Neural cell (in vitro differentiated cells): Measurements from ENCODE around the gene KRTAP12-2. TPM values are rescaled to one million over a fixed set of nuclear protein-coding genes. Genes with fewer than 3 reads are reported as not detected.

Experiments used
- H2AFZ ChIP-seq: fragments of 200-600, 300-800 bp; sonication (generic), shearing (Covaris generic); 2 replicates; pipeline ENCODE4 v1.6.0; 2014; ENCODE audit warnings: low read depth, mild to moderate bottlenecking, antibody characterized with exemption, low read length, moderate library complexity
- H3F3A ChIP-seq: fragments of 200-600 bp; shearing (Covaris generic); 2 replicates; pipeline ENCODE4 v1.6.1; 2016; ENCODE audit warnings: mild to moderate bottlenecking, moderate library complexity, mixed read lengths, antibody characterized with exemption, low read length; ENCODE audit not compliant: insufficient read depth, poor library complexity, severe bottlenecking
- H3K27ac ChIP-seq: fragments of 200-600, 300-800 bp; sonication (generic), shearing (Covaris generic); 2 replicates; pipeline ENCODE4 v1.5.1; 2014; ENCODE audit warnings: mild to moderate bottlenecking, low read length, moderate library complexity
- H3K27me3 ChIP-seq: fragments of 300-800, 200-600 bp; sonication (generic), shearing (Covaris generic); 2 replicates; pipeline ENCODE4 v1.6.0; 2014; ENCODE audit warnings: mild to moderate bottlenecking, low read depth, low read length, moderate library complexity; ENCODE audit not compliant: insufficient read depth
- H3K36me3 ChIP-seq: fragments of 300-800, 200-600 bp; sonication (generic), shearing (Covaris generic); 2 replicates; pipeline ENCODE4 v1.5.1; 2014; ENCODE audit warnings: mild to moderate bottlenecking, antibody characterized with exemption, low read length, moderate library complexity; ENCODE audit not compliant: insufficient read depth
- H3K4me2 ChIP-seq: fragments of 300-800, 200-600 bp; sonication (generic), shearing (Covaris generic); 2 replicates; pipeline ENCODE4 v1.6.0; 2014; ENCODE audit warnings: mild to moderate bottlenecking, low read length
- H3K4me3 ChIP-seq: fragments of 300-800, 200-600 bp; sonication (generic), shearing (Covaris generic); 2 replicates; pipeline ENCODE4 v1.5.1; 2014; ENCODE audit warnings: mild to moderate bottlenecking, low read length, moderate library complexity
- H3K79me2 ChIP-seq: fragments of 200-600 bp; shearing (Covaris generic); replicated peaks from 2 replicates; pipeline ENCODE4 v1.6.0; 2014; ENCODE audit warnings: mild to moderate bottlenecking, low read length, moderate library complexity; ENCODE audit not compliant: insufficient read depth
- H3K9ac ChIP-seq: fragments of 300-800, 200-600 bp; sonication (generic), shearing (Covaris generic); 2 replicates; pipeline ENCODE4 v1.6.1; 2016; ENCODE audit warnings: mild to moderate bottlenecking, low read length, mixed read lengths
- H3K9me2 ChIP-seq: fragments of 200-600 bp; shearing (Covaris generic); 2 replicates; pipeline ENCODE4 v1.6.1; 2016; ENCODE audit warnings: mild to moderate bottlenecking, low read length, mixed read lengths; ENCODE audit not compliant: insufficient read depth
- H3K9me3 ChIP-seq: fragments of 200-600, 300-800 bp; sonication (generic), shearing (Covaris generic); 2 replicates; pipeline ENCODE4 v1.6.1; 2016; ENCODE audit warnings: mild to moderate bottlenecking, mixed run types, low read length, moderate library complexity, mixed read lengths
- H4K20me1 ChIP-seq: fragments of 200-600 bp; shearing (Covaris generic); 2 replicates; pipeline ENCODE4 v1.6.1; 2016; ENCODE audit warnings: mild to moderate bottlenecking, mixed run types; ENCODE audit not compliant: insufficient read depth
- EP300 ChIP-seq: fragments of 450-650 bp; conservative IDR thresholded peaks from 2 replicates; pipeline ENCODE4 v1.6.1; 2014; ENCODE audit warnings: antibody characterized with exemption, mild to moderate bottlenecking, moderate library complexity; ENCODE audit not compliant: poor library complexity, severe bottlenecking
- EZH2 ChIP-seq: fragments of 200-600, 300-800 bp; shearing (Covaris generic), sonication (generic); IDR thresholded peaks from 2 replicates; pipeline ENCODE4 v1.6.1; 2014; ENCODE audit warnings: antibody characterized with exemption, low read length, borderline replicate concordance, mild to moderate bottlenecking; ENCODE audit not compliant: insufficient read depth, poor library complexity, severe bottlenecking
- MXI1 ChIP-seq: fragments of 450-650 bp; conservative IDR thresholded peaks from 2 replicates; pipeline ENCODE4 v1.6.1; 2014; ENCODE audit warnings: antibody characterized with exemption, mild to moderate bottlenecking; ENCODE audit not compliant: poor library complexity, severe bottlenecking
- POLR2AphosphoS5 ChIP-seq: IDR thresholded peaks from 2 replicates; pipeline ENCODE4 v1.6.1; 2012
- RAD21 ChIP-seq: fragments of 450-650 bp; conservative IDR thresholded peaks from 2 replicates; pipeline ENCODE4 v1.6.1; 2014; ENCODE audit warnings: antibody characterized with exemption, mild to moderate bottlenecking, moderate library complexity
- REST ChIP-seq: IDR thresholded peaks from 2 replicates; pipeline ENCODE4 v1.6.1; 2012; ENCODE audit warnings: borderline replicate concordance
- SMC3 ChIP-seq: fragments of 450-650 bp; conservative IDR thresholded peaks from 2 replicates; pipeline ENCODE4 v1.6.1; 2014; ENCODE audit warnings: antibody characterized with exemption, mild to moderate bottlenecking, moderate library complexity; ENCODE audit not compliant: poor library complexity
- TAF1 ChIP-seq: IDR thresholded peaks from 2 replicates; pipeline ENCODE4 v1.6.1; 2012; ENCODE audit warnings: low read depth
- polyA plus RNA-seq: library from polyadenylated mRNA; depleted of rRNA; stranded (reverse); fragments of >200 nt; gene quantifications from 2 replicates; pipeline ENCODE4 v1.2.3, GENCODE V29; 2014
- TF ChIP-seq, protein P1 (sequence below): fragments of 450-650 bp; IDR thresholded peaks from 2 replicates; pipeline ENCODE4 v1.5.1; 2014; ENCODE audit warnings: antibody characterized with exemption, mild to moderate bottlenecking, moderate library complexity; ENCODE audit not compliant: poor library complexity, severe bottlenecking

Gene KRTAP12-2
- polyA plus RNA-seq, 1 donor from 2014 or later, result not detected

GRCh38 chr21:44619886-44620285 is 46.8 kb downstream of the KRTAP12-2 start:
- Histone ChIP-seq H3K9me3 (peaks cover 6% of the 10 kb centered on the region), H3K36me3 (no peaks in the 10 kb centered on the region), H3K4me3 (no peak overlapping the region), H3K9ac (no peak overlapping the region), H3K27me3 (no peaks in the 10 kb centered on the region), H3K9me2 (no peaks in the 10 kb centered on the region), H4K20me1 (no peaks in the 10 kb centered on the region), H3K79me2 (no peaks in the 10 kb centered on the region), H2AFZ (no peak overlapping the region), H3F3A (no peaks in the 10 kb centered on the region), H3K4me2 (no peak overlapping the region), H3K27ac (no peak overlapping the region)
- TF ChIP-seq MXI1 (no peak), TAF1 (no peak), EP300 (no peak), RAD21 (no peak), REST (no peak), POLR2AphosphoS5 (no peak), EZH2 (no peak), SMC3 (no peak)
- TF ChIP-seq, protein P1, sequence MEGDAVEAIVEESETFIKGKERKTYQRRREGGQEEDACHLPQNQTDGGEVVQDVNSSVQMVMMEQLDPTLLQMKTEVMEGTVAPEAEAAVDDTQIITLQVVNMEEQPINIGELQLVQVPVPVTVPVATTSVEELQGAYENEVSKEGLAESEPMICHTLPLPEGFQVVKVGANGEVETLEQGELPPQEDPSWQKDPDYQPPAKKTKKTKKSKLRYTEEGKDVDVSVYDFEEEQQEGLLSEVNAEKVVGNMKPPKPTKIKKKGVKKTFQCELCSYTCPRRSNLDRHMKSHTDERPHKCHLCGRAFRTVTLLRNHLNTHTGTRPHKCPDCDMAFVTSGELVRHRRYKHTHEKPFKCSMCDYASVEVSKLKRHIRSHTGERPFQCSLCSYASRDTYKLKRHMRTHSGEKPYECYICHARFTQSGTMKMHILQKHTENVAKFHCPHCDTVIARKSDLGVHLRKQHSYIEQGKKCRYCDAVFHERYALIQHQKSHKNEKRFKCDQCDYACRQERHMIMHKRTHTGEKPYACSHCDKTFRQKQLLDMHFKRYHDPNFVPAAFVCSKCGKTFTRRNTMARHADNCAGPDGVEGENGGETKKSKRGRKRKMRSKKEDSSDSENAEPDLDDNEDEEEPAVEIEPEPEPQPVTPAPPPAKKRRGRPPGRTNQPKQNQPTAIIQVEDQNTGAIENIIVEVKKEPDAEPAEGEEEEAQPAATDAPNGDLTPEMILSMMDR, result no peak

GRCh38 chr21:44618909-44619308 is 47.8 kb downstream of the KRTAP12-2 start:
- no peaks in the 10 kb centered on the region for H3K79me2 ChIP-seq
- TF ChIP-seq, protein P1, result no peak
- TF ChIP-seq REST, result no peak
- no peak for TF ChIP-seq RAD21
- H3K4me2 ChIP-seq, result no peak overlapping the region
- peaks cover 2% of the 10 kb centered on the region for H3K9me3 ChIP-seq
- H4K20me1 ChIP-seq, result no peaks in the 10 kb centered on the region
- no peak overlapping the region for H3K4me3 ChIP-seq
- H3K27ac ChIP-seq, result no peak overlapping the region
- H2AFZ ChIP-seq, result no peak overlapping the region
- no peaks in the 10 kb centered on the region for H3K36me3 ChIP-seq
- no peak overlapping the region for H3K9ac ChIP-seq
- H3K27me3 ChIP-seq, result no peaks in the 10 kb centered on the region
- H3K9me2 ChIP-seq, result no peaks in the 10 kb centered on the region
- H3F3A ChIP-seq, result no peaks in the 10 kb centered on the region
